K562 (cell line): ENCODE measurements around the gene PRDM11. TPM values are rescaled to one million over a fixed set of nuclear protein-coding genes. Genes with fewer than 3 reads are reported as not detected.
A peak's percentile ranks its signal among the peaks of the same experiment; 100 is the strongest.

Experiments
- ATAC-seq: fragments of 200-7000 bp; cut with Tn5 transposase; 3 replicates; pipeline ENCODE4 v1.9.1; 2020; ENCODE audit warnings: moderate library complexity
- BruUV-seq: library from RNA; stranded (reverse); fragments of 400-500 nt; replicated peaks from 2 replicates; lab custom pipeline; 2021; lab: Mats Ljungman, UMichigan
- CTCF ChIA-PET: fragments of 300-600 bp; formaldehyde crosslinking; extraction: SDS; loops from one replicate; lab custom pipeline; 2021; ENCODE audit warnings: low intra/inter-chr PET ratio; lab: Yijun Ruan, JAX
- POLR2A ChIA-PET: fragments of 300-600, 350-650 bp; sonication (Branson Sonifier 250); formaldehyde crosslinking; extraction: SDS; loops from one replicate; lab custom pipeline; 2021; ENCODE audit warnings: antibody characterized with exemption, inconsistent platforms; lab: Yijun Ruan, JAX
- DNase-seq, 4 experiments: peaks; one replicate each; pipeline versions ENCODE4 v3.0.0 to v3.0.0-alpha.2; 2011 to 2018; ENCODE audit warnings: low spot score in 3 of 4, mixed read lengths in 3 of 4; ENCODE audit errors: extremely low read depth in 1 of 4
- FAIRE-seq: peaks from 2 replicates; lab custom pipeline; 2011; peaks lifted over from hg19 to GRCh38; lab: Jason Lieb, UNC
- H2AFZ ChIP-seq: 2 replicates; pipeline ENCODE4 v1.6.0; 2011; ENCODE audit warnings: low read depth, low read length, control low read depth, inconsistent platforms
- H3K27ac ChIP-seq: fragments of 200-600 bp; 3 replicates; pipeline ENCODE4 v1.8.0; 2011; ENCODE audit warnings: low read depth, mild to moderate bottlenecking, control low read depth, inconsistent platforms, low read length, moderate library complexity, mixed read lengths; ENCODE audit errors: extremely low read depth
- H3K27me3 ChIP-seq, 2 experiments: fragments of 300-600 bp in 1 of 2; 2 replicates in 1 of 2; 3 replicates in 1 of 2; pipeline versions ENCODE4 v1.6.0 to v1.8.0; 2011; ENCODE audit warnings: inconsistent platforms in 2 of 2, low read length in 2 of 2, mild to moderate bottlenecking in 1 of 2, mixed read lengths in 1 of 2, moderate library complexity in 1 of 2; ENCODE audit not compliant: control insufficient read depth in 2 of 2, insufficient read depth in 2 of 2
- H3K36me3 ChIP-seq: fragments of 300-600 bp; 3 replicates; pipeline ENCODE4 v1.8.0; 2011; ENCODE audit warnings: mild to moderate bottlenecking, low read length, inconsistent platforms; ENCODE audit not compliant: control insufficient read depth, insufficient read depth
- H3K4me1 ChIP-seq, 2 experiments: fragments of 200-600 bp in 1 of 2; replicated peaks in 1 of 2; 2 replicates in 1 of 2; 3 replicates in 1 of 2; pipeline versions ENCODE4 v1.5.1 to v1.8.0; 2011; ENCODE audit warnings: inconsistent platforms in 2 of 2, low read length in 2 of 2, mild to moderate bottlenecking in 1 of 2, mixed read lengths in 1 of 2, moderate library complexity in 1 of 2; ENCODE audit not compliant: control insufficient read depth in 2 of 2, insufficient read depth in 2 of 2
- H3K4me2 ChIP-seq: 2 replicates; pipeline ENCODE4 v1.6.1; 2011; ENCODE audit warnings: low read length, control low read depth, inconsistent platforms, mixed read lengths; ENCODE audit not compliant: insufficient read depth
- H3K4me3 ChIP-seq: fragments of 200-600 bp; sonication (generic), shearing (Covaris generic); 2 replicates; pipeline ENCODE4 v1.5.1; 2016; ENCODE audit warnings: control low read depth, inconsistent platforms
- H3K79me2 ChIP-seq: fragments of 200-600 bp; 3 replicates; pipeline ENCODE4 v1.8.0; 2011; ENCODE audit warnings: low read length, inconsistent platforms; ENCODE audit not compliant: control insufficient read depth, insufficient read depth
- H3K9ac ChIP-seq, 2 experiments: 2 replicates each; pipeline versions ENCODE4 v1.6.0 to v1.6.1; 2011; ENCODE audit warnings: low read depth in 2 of 2, low read length in 2 of 2, control low read depth in 1 of 2, inconsistent platforms in 1 of 2, mild to moderate bottlenecking in 1 of 2, mixed read lengths in 1 of 2; ENCODE audit not compliant: insufficient read depth in 1 of 2
- H3K9me1 ChIP-seq: one replicate; pipeline ENCODE4 v1.6.0; 2011; ENCODE audit warnings: inconsistent platforms, mild to moderate bottlenecking, low read length, moderate library complexity; ENCODE audit not compliant: control insufficient read depth, insufficient read depth
- H3K9me3 ChIP-seq: replicated peaks from 2 replicates; pipeline ENCODE4 v1.5.1; 2011; ENCODE audit warnings: low read depth, low read length, inconsistent platforms; ENCODE audit not compliant: control insufficient read depth, insufficient read depth
- H4K20me1 ChIP-seq: replicated peaks from 2 replicates; pipeline ENCODE4 v1.6.1; 2011; ENCODE audit warnings: low read length, inconsistent platforms, mixed read lengths; ENCODE audit not compliant: control insufficient read depth, insufficient read depth
- MAX ChIP-seq: sonication (generic); formaldehyde crosslinking; IDR thresholded peaks from 2 replicates; pipeline ENCODE4 v1.9.0; 2022; ENCODE audit warnings: mild to moderate bottlenecking, missing genetic modification reagents
- MCM7 ChIP-seq, 2 experiments: fragments of 450-650 bp; IDR thresholded peaks; 2 replicates each; pipeline ENCODE4 v1.6.1; 2016 to 2018
- ZNF740 ChIP-seq, 3 experiments: fragments of 200-800 bp in 1 of 3; sonication (Bioruptor generic) in 1 of 3; sonication (generic) in 1 of 3; formaldehyde crosslinking in 1 of 3; IDR thresholded peaks; 2 replicates each; pipeline versions ENCODE4 v1.6.1 to v1.8.0; 2016 to 2022; ENCODE audit warnings: mild to moderate bottlenecking in 2 of 3, missing compliant biosample characterization in 2 of 3, missing genetic modification characterization in 2 of 3, missing genetic modification reagents in 1 of 3
- WGBS: fragments of 100-300 bp; shearing (Covaris generic); methylation state at CpG from one replicate; pipeline ENCODE4 v1.1.6; 2016; ENCODE audit warnings: low coverage, mixed read lengths; ENCODE audit not compliant: insufficient coverage; ENCODE audit errors: missing lambda C conversion rate; 5-methylcytosine and 5-hydroxymethylcytosine counted together
- in situ Hi-C: fragments of 300-500 bp; cut with MboI; formaldehyde crosslinking; loops from 4 replicates; pipeline ENCODE4 v1.15.0; 2018; ENCODE audit warnings: inconsistent platforms, mixed read lengths
- intact Hi-C: fragments of 100-400 bp; cut with micrococcal nuclease; formaldehyde crosslinking; loops from 2 replicates; pipeline ENCODE4 v1.14.2; 2022
- polyA plus RNA-seq, 8 experiments: library from polyadenylated mRNA; depleted of rRNA in 4 of 8; stranded (reverse) in 5 of 8; unstranded in 3 of 8; fragments of >200 nt; fragmentation: Nextera tagmentation in 2 of 8; fragmentation: Illumina TruSeq in 1 of 8; extraction: Ambion mirVana in 2 of 8; extraction: Trizol in 1 of 8; gene quantifications; 2 replicates each; pipeline versions ENCODE4 v1.2.1 to v1.2.3, GENCODE V29; 2011 to 2014; ENCODE audit warnings: inconsistent platforms in 1 of 8, missing spikeins in 1 of 8
- total RNA-seq, 7 experiments: library from RNA; depleted of rRNA in 6 of 7; stranded (reverse); fragments of >200 nt in 6 of 7; fragmentation: Illumina TruSeq in 2 of 7; extraction: Trizol in 2 of 7; gene quantifications; 2 replicates each; pipeline versions ENCODE4 v1.2.1 to v1.2.3, GENCODE V29; 2011 to 2021; ENCODE audit warnings: low replicate concordance in 1 of 7

The PRDM11 gene
- total and polyA plus RNA-seq, 9 of the 15 experiments (the other 6 are each of a cell fraction or from before 2014, with no cell fraction given): 0.01 to 1.1 (median 0.29) TPM

- in situ Hi-C loops (no loop called here), intact Hi-C loops (no loop called here)
- no peak for FAIRE-seq
- peaks cover 1% of the 10 kb centered on the region; the same call in 1 of the 2 replicates for H4K20me1 ChIP-seq
- no peak overlapping the region for H3K27ac ChIP-seq
- no peak overlapping the region for H2AFZ ChIP-seq
- no peaks in the 10 kb centered on the region for H3K36me3 ChIP-seq
- H3K9me1 ChIP-seq: peaks cover 4% of the 10 kb centered on the region
- no peak overlapping the region for H3K4me3 ChIP-seq
- ATAC-seq: no peak
- 0 out of 2 replicates have a peak, but pooled peaks have one; percentile 32 for TF ChIP-seq ZNF740 (CRISPR knock-in tag; IDR thresholded peaks at IDR 0.05)
- no peak for TF ChIP-seq ZNF740 (tag; IDR thresholded peaks at IDR 0.05)
- TF ChIP-seq MCM7 (IDR thresholded peaks at IDR 0.05): no peak
- TF ChIP-seq MAX (CRISPR knock-in tag): peak; percentile 19; the same call in 1 of the 2 replicates
- DNase-seq: no peak
- H3K4me2 ChIP-seq: no peak overlapping the region
- ChIA-PET POLR2A (no interaction called here), CTCF (interaction anchor here (0.6 kb wide), 1 partner anchor 77 kb away, joined by 3 read pairs; no protein-coding TSS in a partner anchor)
- BruUV-seq: no TSS peak
- no peaks in the 10 kb centered on the region for H3K79me2 ChIP-seq
- WGBS: 51% methylated on average over 6 of the region's 6 CpGs
- H3K27me3 ChIP-seq: peaks cover 3 to 24% of the 10 kb centered on the region in 2 experiments; a peak in 3 of 5 replicates
- peaks cover 13 to 22% of the 10 kb centered on the region in 2 experiments for H3K4me1 ChIP-seq
- no peaks in the 10 kb centered on the region for H3K9me3 ChIP-seq
- H3K9ac ChIP-seq: no peak overlapping the region
Measured at GRCh38 chr11:45179686-45180178, 33.3 kb downstream of the PRDM11 start.
